Neural crest cell (in vitro differentiated cells): ENCODE measurements around the gene TIA1. TPM values are rescaled to one million over a fixed set of nuclear protein-coding genes. Genes with fewer than 3 reads are reported as not detected.

Experiments used
- DNase-seq: peaks from one replicate; pipeline ENCODE4 v3.0.0; 2021; ENCODE audit warnings: low read depth, mixed read lengths, low spot score
- H3K27ac Mint-ChIP-seq: one replicate; pipeline ENCODE4 v1.8.0; 2021; ENCODE audit warnings: mild to moderate bottlenecking, mixed read lengths; ENCODE audit not compliant: unreplicated experiment
- H3K27me3 Mint-ChIP-seq: 2 replicates; pipeline ENCODE4 v1.8.0; 2021; ENCODE audit warnings: low read depth, mild to moderate bottlenecking, mixed read lengths
- H3K36me3 Mint-ChIP-seq: 2 replicates; pipeline ENCODE4 v1.8.0; 2021; ENCODE audit warnings: low read depth, mild to moderate bottlenecking, mixed read lengths
- H3K4me1 Mint-ChIP-seq: 2 replicates; pipeline ENCODE4 v1.8.0; 2021; ENCODE audit warnings: mixed read lengths
- H3K4me3 Mint-ChIP-seq: one replicate; pipeline ENCODE4 v1.8.0; 2021; ENCODE audit warnings: mild to moderate bottlenecking, mixed read lengths
- H3K9me3 Mint-ChIP-seq: 2 replicates; pipeline ENCODE4 v1.8.0; 2021; ENCODE audit warnings: mixed read lengths
- CTCF ChIP-seq: fragments of 200-600 bp; sonication (generic); conservative IDR thresholded peaks from 2 replicates; pipeline ENCODE4 v1.5.0; 2021; ENCODE audit warnings: antibody characterized with exemption, mild to moderate bottlenecking
- total RNA-seq: library from RNA; stranded (reverse); gene quantifications from 2 replicates; pipeline ENCODE4 v1.2.1, GENCODE V29; 2021

TIA1 gene
- total RNA-seq, 1 donor from 2014 or later = 287 TPM

GRCh38 chr2:70201831-70202230 is 46.6 kb downstream of the TIA1 start:
- Mint-ChIP-seq H3K27me3 (no peaks in the 10 kb centered on the region), H3K27ac (no peak overlapping the region), H3K4me1 (no peaks in the 10 kb centered on the region), H3K36me3 (no peaks in the 10 kb centered on the region), H3K4me3 (no peak overlapping the region), H3K9me3 (peaks cover 3% of the 10 kb centered on the region)
- TF ChIP-seq CTCF = no peak
- no peak for DNase-seq

GRCh38 chr2:70201225-70201768 is 47.1 kb downstream of the TIA1 start:
- Mint-ChIP-seq H3K9me3 (peaks cover 3% of the 10 kb centered on the region), H3K4me1 (no peaks in the 10 kb centered on the region), H3K36me3 (no peaks in the 10 kb centered on the region), H3K27me3 (no peaks in the 10 kb centered on the region), H3K27ac (no peak overlapping the region), H3K4me3 (no peak overlapping the region)
- TF ChIP-seq CTCF = no peak
- no peak for DNase-seq

GRCh38 chr2:70199320-70199864 is 49.0 kb downstream of the TIA1 start:
- H3K4me1 Mint-ChIP-seq = no peaks in the 10 kb centered on the region
- H3K27me3 Mint-ChIP-seq = no peaks in the 10 kb centered on the region
- DNase-seq = no peak
- H3K9me3 Mint-ChIP-seq = peaks cover 3% of the 10 kb centered on the region
- no peaks in the 10 kb centered on the region for H3K36me3 Mint-ChIP-seq
- no peak overlapping the region for H3K27ac Mint-ChIP-seq
- TF ChIP-seq CTCF = no peak
- H3K4me3 Mint-ChIP-seq = no peak overlapping the region

GRCh38 chr2:70192516-70192915 is 55.9 kb downstream of the TIA1 start:
- no peak overlapping the region for H3K4me3 Mint-ChIP-seq

GRCh38 chr2:70191244-70191735 is 57.1 kb downstream of the TIA1 start:
- Mint-ChIP-seq H3K9me3 (peaks cover 4% of the 10 kb centered on the region), H3K4me1 (peaks cover 15% of the 10 kb centered on the region), H3K27ac (peak overlapping the region; percentile 99), H3K36me3 (no peaks in the 10 kb centered on the region), H3K27me3 (no peaks in the 10 kb centered on the region), H3K4me3 (peak overlapping the region; percentile 97)
- no peak for TF ChIP-seq CTCF
- DNase-seq = no peak

More at GRCh38 chr2:70192516-70192915, 55.9 kb downstream of the TIA1 start:
- Mint-ChIP-seq H3K36me3 (no peaks in the 10 kb centered on the region), H3K27me3 (no peaks in the 10 kb centered on the region), H3K9me3 (peaks cover 4% of the 10 kb centered on the region), H3K27ac (no peak overlapping the region), H3K4me1 (peaks cover 15% of the 10 kb centered on the region)
- no peak for TF ChIP-seq CTCF
- DNase-seq = no peak
